VCaP (cell line): Measurements from ENCODE around the gene ARSI.

Source experiments
- H3K27ac ChIP-seq: fragments of 450-650 bp; 2 replicates; pipeline ENCODE4 v1.5.1; 2017
- CTCF ChIP-seq: fragments of 450-650 bp; conservative IDR thresholded peaks from 2 replicates; pipeline ENCODE4 v1.5.1; 2017; ENCODE audit warnings: mild to moderate bottlenecking, moderate library complexity

The ARSI gene

GRCh38 chr5:150343994-150344631 is 41.4 kb upstream of the ARSI start:
- no peak for TF ChIP-seq CTCF
- H3K27ac ChIP-seq: no peak overlapping the region

- no peak for TF ChIP-seq CTCF
- H3K27ac ChIP-seq: no peak overlapping the region
These were observed 39.9 kb upstream of the ARSI start for GRCh38 chr5:150342583-150342982.

- no peak overlapping the region for H3K27ac ChIP-seq
- TF ChIP-seq CTCF: no peak
These were observed 39.3 kb upstream of the ARSI start for GRCh38 chr5:150341989-150342388.

GRCh38 chr5:150341331-150341730 is 38.6 kb upstream of the ARSI start:
- no peak overlapping the region for H3K27ac ChIP-seq
- no peak for TF ChIP-seq CTCF

- TF ChIP-seq CTCF: no peak
- no peak overlapping the region for H3K27ac ChIP-seq
These were observed 38.0 kb upstream of the ARSI start for GRCh38 chr5:150340614-150341255.

GRCh38 chr5:150339841-150340240 is 37.1 kb upstream of the ARSI start:
- no peak overlapping the region for H3K27ac ChIP-seq
- no peak for TF ChIP-seq CTCF

- H3K27ac ChIP-seq: no peak overlapping the region
These were observed 36.5 kb upstream of the ARSI start for GRCh38 chr5:150339165-150339564.

More at GRCh38 chr5:150339165-150339564, 36.5 kb upstream of the ARSI start:
- TF ChIP-seq CTCF: no peak
